GM21723 (cell line): ENCODE results near the gene MAPK11.

Source experiments
- ATAC-seq: cut with Tn5 transposase; IDR thresholded peaks from one replicate; pipeline ENCODE4 v1.9.1; 2021; ENCODE audit warnings: mild to moderate bottlenecking, moderate library complexity; ENCODE audit not compliant: unreplicated experiment

The MAPK11 gene

DNA sequence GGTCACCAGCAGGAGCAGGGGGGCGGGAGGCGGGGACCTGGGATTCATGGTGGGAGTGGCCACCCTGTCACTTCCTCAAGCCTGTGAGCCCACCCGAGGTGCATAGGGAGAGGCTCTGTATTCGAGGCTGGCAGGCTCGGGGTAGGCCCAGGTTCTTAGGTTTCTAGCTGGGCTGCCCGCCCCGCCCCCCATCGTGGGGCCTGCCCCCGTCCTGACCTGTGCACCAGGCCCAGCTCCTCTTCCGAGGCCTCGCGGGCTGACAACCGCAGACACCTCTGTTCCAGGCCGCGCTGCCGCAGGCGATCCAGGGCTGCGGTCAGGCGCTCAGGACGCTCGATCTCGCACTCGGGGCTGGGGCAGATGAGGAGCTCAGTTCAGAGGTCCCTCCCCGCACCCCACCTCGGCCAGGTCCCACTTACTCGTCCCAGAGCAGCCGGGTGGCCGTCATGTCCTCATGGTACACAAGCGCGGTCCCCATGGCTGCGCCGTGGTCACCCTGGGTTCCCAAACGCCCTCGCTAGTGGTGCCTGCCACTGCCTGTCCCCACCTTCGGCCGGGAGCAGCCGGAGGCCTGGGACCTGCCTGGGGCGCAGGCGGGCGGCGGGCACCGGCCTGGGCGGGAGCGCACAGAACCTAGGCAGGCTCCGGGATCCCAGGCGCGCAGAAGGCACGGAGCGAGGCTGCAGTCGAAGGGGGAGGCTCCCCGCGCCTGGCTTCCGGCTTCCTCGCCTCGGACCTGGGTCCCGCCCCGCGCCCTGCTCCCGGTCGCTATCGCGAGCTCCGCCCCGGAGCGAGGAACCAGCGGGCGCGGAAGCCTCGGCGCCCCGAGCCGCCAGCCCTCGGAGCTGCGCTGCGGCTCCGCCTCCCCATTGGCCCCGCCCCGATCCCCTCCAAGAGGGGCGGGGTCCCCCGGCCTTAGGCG, 19.4 kb downstream of the MAPK11 start, which contains the start of gene HDAC10:
Gene HDAC10, minus strand, starts transcription at position 711 of the 922 bp plus-strand sequence. Its CDS starts 233 bp downstream, at position 478.
- ATAC-seq = peak; percentile 49

DNA sequence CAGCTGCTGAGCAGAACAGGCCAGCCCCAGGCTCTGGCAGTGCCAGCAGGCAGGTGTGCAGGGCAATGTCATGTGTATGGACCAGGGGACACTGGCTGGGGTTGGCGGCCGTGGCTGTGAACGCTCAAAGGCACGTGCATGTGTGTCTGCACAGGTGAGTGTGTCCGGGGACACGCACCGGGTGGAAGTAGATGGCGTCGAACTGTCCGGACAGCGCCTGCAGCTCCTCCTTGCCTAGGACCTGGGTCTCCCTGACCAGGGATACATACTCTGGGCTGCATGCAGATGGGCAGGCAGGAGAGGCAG, 20.0 kb downstream of the MAPK11 start:
- no peak for ATAC-seq

DNA sequence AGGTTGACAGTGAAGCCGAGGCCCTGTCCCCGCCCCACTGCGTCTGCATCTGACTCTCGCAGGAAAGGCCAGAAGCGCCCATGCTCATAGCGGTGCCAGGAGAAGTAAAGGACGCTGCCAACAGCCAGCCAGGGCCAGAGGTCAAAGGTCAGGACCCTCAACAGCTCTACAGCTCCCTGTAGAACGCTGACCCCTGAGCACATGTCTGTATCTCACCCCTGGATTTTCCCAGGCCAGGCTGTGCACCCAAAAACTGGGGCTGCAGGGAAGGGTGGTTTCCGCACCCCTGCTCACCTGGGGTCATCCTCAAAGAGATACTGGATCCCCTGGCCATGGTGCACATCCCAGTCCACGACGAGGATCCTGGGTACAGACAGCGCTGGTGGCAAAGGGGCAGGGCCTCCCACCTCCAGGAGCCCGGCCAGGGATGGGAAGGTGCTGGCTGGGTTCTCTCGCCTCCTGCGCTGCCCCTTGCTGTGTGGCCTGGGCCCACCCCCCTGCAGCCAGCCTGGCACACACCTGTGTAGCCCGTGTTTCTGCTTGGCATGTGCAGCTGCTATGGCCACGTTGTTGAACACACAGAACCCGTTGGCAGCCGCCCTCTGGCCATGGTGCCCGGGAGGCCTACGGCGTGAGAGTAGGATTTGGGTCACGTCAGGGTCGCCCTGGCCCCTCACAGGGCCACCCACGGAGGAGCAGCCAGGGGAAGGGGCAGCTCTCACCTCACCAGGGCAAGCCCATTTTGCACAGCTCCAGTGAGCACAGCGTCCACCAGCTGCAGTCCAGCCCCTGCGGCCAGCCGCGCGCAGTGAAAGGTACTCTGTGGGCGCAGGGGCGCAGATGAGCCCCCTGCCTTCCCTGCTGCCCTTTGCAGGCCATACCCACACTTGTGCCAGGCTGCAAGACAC, 20.6 kb downstream of the MAPK11 start:
- ATAC-seq = no peak

DNA sequence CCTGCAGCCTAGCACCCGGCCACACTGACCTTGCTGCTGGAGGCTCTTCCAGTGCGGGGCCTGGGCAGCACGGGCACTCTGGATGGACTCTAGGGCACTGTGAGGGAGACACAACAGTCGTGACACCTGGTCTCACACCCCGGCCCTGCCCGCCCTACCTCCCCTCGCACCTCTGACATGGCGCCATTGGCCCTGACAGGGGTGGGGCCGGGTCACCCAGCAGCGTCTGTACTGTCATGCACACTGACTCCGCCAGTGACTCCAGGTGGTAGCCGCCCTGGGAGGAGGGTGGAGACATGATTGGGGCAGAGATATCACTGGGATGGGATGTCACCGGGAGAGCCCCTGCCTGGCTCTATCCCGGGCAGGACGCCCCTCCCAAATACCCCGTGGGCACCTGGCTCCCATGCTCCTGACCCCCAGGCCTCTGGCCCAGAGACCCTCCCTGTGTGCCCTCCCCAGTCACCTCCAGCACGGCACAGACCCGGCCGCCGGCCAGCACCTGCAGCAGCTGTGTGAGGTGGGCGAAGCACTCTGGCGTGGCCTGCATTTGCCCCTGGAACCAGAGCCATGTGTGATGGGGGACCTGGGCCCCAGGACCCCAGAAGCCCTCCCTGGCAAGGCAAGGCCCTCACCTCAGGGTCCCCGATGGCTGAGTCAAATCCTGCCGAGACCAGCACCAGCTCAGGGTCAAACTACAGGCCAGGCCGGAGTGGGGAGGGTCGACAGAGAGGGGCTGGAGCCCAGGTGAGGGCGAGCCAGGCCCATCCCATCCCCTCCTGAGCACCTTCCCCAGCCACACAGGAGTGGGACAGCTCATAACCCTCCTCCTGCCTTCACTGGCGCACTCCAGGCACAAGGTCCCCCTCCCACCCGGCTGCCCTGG, 21.7 kb downstream of the MAPK11 start:
- no peak for ATAC-seq

DNA sequence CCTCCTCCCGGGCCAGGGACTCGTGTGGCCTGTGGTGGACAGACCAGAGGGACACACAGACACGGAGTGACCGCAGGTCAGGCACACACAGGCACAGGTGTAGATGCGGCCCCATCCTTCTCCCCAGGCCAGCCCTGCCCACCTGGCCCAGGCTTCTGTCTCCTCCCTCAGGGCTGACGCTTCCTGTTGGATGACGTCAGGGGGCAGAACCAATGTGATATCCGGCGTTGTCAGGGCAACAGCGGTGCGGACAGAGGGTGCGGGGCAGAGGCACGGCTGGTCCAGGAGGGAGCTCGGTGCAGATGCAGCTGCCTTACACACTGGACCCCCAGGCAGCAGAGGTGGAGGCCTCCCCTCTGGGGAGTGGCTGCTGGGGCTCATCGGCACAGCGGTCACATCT, 22.4 kb downstream of the MAPK11 start:
- no peak for ATAC-seq

DNA sequence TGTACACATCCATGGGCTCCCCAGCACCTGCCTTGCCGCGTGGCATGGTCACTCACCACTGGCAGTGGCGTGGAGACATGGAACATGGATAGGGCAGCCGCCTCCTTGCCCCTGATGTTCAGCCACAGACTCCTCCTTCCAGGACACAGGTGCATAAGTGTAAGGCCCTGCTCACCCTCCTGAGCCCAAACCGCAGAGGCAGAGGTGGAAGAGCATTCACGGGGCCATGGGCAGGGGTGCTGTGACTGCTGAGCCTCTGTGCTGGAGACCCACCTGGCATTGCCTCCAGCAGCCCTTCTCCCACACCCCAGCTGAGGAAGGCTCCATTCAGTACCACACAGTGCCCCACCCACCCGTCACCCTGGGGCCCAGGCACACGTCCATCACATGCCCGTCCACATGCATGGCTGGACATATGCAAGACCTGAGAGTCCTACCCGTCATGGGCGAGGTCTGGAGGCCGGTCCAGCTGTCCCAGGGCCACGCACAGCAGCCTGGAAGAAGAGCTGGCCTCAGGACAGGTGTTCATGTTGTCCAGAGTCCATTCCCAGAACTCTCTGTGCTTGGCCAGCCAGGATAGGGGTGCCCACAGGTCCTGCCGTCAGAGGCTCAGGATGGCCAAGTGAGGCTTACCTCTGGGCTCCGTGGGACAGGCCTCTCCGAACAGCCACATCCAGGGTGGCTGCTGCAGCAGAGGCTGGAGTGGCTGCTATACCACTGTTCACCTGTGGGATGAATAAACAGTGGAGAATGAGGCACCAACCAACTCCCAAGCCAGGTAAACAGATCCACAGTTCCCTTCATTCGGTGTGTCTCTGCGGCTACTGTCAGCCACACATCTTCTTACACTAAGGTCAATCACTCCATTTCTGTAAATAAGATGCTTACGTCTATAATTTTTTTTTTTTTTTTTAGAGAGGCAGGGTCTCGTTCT, 23.7 kb downstream of the MAPK11 start:
- ATAC-seq = no peak

DNA sequence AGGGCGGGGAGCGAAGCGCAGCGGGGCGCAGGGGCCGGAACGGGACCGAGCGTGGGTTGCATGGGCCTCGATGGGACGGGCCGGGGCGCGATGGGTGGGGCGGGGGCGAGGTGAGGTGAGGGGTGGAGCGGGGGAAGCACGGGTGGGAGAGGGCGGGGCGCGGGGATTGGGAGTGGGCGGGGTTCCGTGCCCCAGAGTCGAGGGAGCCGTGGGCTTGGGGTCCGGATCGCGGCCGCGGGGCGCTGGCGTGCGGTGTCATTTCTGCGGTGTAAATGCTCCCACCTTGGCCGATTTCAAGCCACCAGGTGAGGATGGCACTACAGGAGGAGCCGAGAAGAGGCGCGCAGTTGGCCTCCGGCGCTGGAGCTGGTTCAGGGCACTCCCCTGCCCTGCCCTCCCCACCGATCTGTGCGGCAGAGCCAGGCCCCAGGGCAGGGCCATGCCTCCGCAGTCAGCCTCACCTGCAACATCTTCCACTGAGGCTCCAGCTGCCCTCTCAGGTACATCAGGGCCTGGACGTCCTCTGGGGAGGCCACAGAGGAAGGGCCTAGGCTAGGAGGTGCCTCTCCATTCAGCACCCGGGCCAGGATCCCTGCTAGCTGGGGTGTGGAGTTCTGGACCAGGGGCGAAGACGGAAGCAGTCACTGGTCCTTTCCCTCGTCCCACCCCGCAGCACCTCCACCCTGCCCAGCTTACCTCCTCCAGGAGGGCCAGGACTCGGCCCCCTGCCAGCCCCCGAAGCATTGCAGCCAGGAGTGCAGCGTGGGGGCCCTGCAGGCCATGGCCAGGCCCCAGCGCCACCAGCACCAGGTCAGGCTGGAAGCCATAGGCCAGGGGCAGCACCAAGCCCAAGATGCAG, 24.7 kb downstream of the MAPK11 start:
- no peak for ATAC-seq

DNA sequence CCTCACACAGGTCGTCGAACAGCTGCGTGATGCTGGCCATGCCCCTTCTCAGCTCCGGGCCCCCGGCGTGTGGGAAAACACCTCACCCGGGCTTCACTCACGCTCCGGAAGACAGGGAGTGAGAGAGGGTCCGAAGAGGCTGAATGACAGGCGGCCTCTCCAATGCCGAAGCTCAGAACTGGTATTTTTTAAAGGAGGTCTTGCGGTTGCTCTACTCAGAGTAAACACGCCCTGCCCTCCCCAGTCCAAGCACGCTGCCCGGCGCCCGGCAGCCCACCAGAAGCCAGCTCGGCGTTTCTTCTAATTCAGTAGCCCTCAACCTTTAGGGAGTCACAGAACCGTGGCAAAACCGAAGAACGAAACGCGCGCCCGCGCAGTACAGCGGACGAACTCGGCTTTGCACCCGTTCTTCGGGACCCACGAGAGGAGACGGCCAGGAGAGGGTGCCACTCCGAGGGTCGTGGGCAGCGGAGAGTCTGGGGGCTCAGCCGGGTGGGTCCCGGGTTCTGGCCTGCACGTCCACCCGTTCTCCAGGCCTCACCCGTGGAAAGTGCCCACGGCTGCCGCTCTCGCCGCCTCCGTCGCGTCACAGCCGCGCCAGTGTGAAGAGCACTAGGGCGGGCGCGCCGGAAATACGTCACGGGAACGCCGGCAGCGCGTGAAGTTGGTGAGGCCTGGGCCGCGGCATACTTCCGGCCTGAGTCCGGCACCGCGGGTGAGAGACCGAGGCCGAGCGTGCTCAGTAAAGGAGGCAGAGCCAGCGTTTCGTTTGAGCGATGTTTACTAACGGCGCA, 25.6 kb downstream of the MAPK11 start, which contains the start of gene TUBGCP6:
Gene TUBGCP6, minus strand, starts transcription at position 604 of the 794 bp plus-strand sequence. Its CDS starts 564 bp downstream, at position 40.
- ATAC-seq = peak; percentile 60

DNA sequence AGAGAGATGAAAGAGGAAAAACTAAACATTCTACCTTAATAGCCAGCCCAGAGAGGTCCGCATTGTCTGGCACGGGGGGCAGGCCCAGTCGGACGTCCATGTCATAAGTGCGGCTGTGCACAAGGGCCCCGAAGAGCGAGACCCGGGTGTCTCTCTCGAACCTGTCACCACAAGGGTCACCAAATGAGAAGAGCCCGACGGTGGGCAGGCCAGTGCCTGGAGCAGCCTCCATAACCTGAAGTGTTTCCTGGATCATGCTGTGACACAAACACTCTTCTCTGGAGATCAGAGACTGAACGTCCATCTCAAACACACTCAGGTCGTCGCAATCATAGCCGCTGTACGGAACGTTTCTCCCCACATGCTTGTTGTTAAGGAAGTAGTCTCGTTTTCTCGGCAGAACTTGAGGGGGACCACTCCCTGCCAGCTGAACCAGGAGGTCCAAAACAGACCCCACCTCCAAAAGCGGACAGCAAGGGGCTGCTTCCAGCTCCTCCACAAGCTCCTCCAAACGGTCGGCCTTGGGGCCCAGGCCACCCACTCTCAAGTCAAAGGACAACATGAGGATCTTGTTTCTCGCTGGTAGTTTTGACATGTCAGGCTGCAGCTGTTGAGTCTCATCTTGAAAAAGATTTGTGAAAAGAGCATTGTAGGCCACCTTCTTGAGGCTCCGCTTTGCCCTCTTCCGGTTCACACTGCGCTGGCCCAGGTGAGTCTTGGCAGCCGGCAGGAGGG, 26.3 kb downstream of the MAPK11 start:
- no peak for ATAC-seq

DNA sequence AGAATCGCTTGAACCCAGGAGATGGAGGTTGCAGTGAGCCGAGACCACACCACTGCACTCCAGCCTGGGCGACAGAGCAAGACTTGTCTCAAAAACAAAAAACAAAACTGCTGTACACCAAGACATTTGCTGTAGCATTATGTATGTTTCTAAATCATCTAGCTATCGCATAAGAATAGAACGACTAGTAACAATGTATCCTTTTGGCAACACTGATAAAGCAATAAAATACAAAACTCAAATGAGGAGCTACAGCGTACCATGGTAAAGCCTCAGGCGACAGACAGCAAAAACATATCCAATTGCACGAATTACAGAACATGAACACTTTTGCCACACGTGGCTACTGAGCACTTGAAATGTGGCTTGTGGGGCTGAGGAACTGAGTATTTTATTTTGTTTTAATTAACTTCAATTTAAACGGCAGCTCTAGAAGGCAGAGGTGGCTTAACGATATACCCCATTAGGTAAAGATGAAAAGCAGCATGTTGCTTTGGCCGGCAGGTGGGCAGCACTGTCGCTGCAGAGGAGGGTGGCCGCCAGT, 27.7 kb downstream of the MAPK11 start:
- ATAC-seq = no peak

DNA sequence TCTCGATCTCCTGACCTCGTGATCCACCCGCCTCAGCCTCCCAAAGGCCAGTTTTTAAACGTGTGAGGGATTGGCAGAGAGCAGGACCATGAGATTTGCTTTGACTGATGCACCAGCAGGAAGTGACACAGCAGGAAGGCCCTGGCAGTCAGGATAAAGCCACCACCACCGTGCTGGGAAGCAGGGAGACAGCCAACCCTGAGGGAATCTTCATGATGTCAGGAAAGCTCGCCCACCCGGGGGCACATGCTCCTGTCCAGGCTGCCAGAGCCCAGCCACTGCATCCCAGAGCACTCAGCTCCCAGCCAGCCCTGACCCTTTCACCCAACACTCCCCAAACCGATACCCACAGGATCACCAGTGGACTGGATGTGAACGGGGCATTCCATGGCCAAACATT, 31.4 kb downstream of the MAPK11 start:
- no peak for ATAC-seq

DNA sequence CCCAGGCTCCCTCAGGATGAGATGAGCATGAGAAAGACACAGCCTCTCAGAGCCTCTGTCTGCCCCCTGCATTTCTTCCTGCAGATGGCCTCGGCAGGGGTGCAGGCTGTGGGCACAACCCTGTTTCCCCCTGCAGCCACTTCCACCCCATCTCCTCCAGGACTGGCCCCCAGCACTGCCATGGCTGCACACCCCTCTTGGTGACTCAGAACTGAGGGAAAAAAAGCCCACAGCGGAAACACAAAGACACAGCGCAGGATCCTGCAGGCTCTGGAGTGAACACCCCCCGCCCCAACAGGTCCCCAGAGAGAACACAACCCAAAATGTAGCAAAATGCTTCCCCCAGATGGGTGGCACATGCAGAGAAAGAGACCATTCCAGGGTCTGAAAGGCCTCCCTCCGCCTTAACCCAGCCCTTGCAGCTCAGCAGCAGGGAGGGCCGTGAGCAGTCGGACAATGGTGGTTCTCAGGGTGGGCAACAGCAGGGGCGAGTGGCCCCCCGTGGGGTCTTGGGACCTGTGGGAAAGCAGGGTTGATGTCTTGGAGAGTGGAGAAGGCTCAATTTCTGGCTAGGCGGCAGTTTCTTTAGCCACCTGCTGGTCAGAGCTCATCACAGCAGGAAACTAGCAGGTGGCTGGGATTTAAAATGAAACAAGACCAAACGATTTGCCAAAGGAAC, 33.3 kb downstream of the MAPK11 start:
- ATAC-seq = no peak

DNA sequence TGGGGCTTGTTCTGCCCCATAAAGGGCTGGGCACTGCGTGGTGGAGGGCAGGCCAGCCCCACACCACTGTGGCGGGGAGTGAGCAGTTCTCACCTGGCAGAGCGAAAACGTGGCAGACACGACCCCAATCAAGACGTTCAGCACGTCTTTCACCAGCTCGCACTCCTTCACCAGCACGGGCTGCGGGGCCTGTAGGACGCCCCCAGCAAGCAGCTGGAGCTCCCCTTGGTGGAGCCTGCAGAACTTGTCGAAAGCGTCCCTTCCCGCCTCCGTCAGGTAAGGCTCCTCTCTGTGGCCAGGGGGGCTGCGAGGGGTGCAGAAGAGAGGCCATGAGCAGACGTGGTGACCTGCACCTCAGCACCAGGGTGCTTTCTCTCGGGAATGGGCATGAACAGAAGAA, 37.0 kb downstream of the MAPK11 start:
- ATAC-seq = no peak

DNA sequence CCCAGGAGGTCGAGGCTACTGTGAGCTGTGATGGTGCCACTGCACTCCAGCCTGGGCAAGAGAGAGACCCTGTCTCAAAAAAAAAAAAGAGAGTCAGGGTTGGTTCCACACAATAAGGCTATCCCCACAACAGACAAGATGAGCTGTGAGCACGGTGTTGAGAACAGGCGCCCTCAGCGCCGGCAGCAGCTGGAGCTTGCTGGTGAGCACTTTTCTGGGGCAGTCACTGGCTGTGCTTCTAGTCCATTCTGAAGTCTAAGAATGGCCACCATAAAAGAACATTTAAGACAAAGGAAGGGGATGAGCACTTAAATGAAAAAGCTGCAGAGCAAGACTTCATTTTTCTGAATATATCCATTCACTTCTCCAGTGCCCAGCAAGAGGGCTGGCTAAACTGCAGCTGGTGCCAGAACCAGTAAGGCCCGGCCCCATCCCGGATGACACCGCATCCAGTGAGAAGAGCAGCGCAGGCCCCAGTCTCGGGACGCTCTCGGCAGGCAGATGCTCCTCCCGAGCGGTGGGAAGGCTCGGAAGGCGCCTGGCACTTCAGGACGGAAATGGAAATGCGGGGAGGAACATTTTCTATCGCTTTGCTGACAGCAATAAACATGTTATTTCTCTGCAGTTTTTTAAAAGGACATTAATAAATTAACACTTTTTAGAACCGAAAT, 37.6 kb downstream of the MAPK11 start:
- no peak for ATAC-seq

DNA sequence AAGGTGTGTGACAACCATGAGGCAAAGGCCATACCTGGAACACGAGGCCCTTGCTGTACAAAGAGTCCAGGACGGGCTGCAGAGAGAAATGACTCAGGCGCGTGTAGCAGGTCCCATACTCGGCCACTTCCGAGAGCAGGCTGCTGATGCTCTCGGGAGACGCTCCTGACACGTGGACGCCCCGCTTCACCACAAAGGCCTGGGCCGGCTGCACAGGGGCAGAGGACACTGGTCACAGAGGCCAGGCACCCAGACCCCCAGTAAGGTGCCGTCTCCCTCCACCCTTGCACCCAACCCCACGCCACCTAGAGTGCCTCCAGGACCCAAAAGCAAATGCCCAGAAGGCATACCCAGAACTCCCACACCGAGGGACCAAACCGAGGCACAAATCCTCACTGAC, 40.8 kb downstream of the MAPK11 start:
- ATAC-seq = no peak

DNA sequence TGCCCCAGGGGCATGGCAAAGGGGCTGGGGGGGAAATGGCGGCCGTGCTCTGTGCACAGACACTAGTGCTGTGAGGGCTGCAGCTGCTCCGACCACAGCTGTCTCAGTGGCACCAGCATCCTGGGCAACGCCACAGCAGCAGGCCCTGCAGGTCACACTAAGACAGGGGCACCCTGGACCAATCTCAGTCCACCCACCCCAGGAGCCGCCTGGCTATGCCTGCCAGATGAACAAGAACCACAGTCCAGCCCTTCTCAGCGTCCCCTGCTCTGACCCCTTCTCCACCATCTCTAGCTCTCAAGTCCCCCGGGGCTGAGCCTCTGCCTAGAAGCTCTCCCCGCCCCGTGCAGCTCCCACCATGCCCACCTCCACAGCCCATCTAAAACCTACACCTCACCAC, 41.8 kb downstream of the MAPK11 start:
- no peak for ATAC-seq
